IPS-20b (cell line): ENCODE data around the gene EOLA2.

Experiments used
- H3K27ac ChIP-seq: one replicate; pipeline ENCODE4 v1.5.1; 2013; ENCODE audit warnings: low read length
- H3K27me3 ChIP-seq: 2 replicates; pipeline ENCODE4 v1.6.1; 2013; ENCODE audit warnings: mild to moderate bottlenecking, low read length, inconsistent platforms; ENCODE audit not compliant: insufficient read depth
- H3K36me3 ChIP-seq: 2 replicates; pipeline ENCODE4 v1.6.1; 2013; ENCODE audit warnings: low read depth, mild to moderate bottlenecking, inconsistent platforms, low read length, moderate library complexity; ENCODE audit not compliant: insufficient read depth
- H3K4me1 ChIP-seq: 2 replicates; pipeline ENCODE4 v1.6.1; 2013; ENCODE audit warnings: mild to moderate bottlenecking, control low read depth, inconsistent platforms, low read length, moderate library complexity; ENCODE audit not compliant: insufficient read depth
- H3K4me3 ChIP-seq: 2 replicates; pipeline ENCODE4 v1.5.1; 2013; ENCODE audit warnings: mild to moderate bottlenecking, low read length, inconsistent platforms
- H3K9ac ChIP-seq: 2 replicates; pipeline ENCODE4 v1.6.1; 2013; ENCODE audit warnings: low read depth, mild to moderate bottlenecking, inconsistent platforms, low read length, moderate library complexity
- H3K9me3 ChIP-seq: 2 replicates; pipeline ENCODE4 v1.6.1; 2013; ENCODE audit warnings: mild to moderate bottlenecking, low read depth, low read length, inconsistent platforms; ENCODE audit not compliant: insufficient read depth

EOLA2 gene

DNA sequence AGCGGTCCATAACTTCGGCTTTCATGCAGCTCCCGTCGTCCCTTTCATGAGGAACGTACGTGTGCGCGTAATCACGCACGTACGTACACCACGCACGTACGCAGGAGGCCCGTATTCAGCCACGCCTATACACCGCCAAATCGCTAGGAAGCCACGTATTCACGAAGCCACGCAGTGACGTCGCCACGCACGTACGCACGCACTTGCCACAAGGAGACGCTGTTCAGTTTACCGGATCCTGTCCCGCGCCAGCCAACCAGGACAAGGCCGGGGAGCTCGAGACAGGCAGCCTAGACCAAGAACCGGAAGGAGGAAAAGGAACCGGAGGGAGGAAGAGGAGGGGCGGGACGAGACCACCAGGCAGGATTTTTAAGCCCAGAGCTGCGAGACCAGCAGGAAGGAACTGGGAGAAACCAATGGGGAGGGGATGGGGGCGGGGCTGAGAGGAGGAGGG is at the start of gene EOLA2:
EOLA2 (minus strand) TSS at position 65 of the 454 bp plus-strand sequence. CDS start 4,617 bp downstream, outside the sequence.
- H3K4me3 ChIP-seq = peak within 1 kb of the TSS; percentile 80
- H3K27me3 ChIP-seq = no peaks in the 10 kb centered on the region
- no peak within 1 kb of the TSS for H3K27ac ChIP-seq
- no peaks in the 10 kb centered on the region for H3K9me3 ChIP-seq
- no peaks in the 10 kb centered on the region for H3K36me3 ChIP-seq
- no peaks in the 10 kb centered on the region for H3K4me1 ChIP-seq
- peak within 1 kb of the TSS; percentile 84 for H3K9ac ChIP-seq

- Histone ChIP-seq H3K36me3 (no peaks in the 10 kb centered on the region), H3K27ac (no peak overlapping the region), H3K27me3 (no peaks in the 10 kb centered on the region), H3K4me1 (no peaks in the 10 kb centered on the region), H3K9ac (no peak overlapping the region), H3K4me3 (no peak overlapping the region), H3K9me3 (no peaks in the 10 kb centered on the region)
Measured at GRCh38 chrX:149987613-149988012, 49.3 kb upstream of the EOLA2 start.

GRCh38 chrX:149984411-149984810 is 46.1 kb upstream of the EOLA2 start:
- no peak overlapping the region for H3K27ac ChIP-seq

DNA sequence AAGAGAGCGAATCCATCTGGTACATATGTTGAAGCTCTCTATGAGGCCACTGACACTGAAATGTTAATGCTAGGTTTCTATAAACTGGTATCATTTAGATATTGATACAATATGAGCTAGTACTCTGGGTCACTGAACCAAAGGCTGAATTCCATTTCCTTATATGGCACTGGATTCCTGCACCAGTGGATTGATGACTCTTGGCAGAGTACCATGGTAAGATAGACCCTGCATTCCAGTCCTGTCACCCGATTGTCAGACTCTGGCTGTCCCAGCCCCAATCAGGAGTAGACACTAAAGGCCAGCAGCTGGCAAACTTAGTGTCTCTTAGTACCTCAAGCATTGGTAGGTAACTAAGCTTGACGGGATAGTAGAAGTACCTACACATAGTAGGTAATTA is 44.0 kb upstream of the EOLA2 start:
- H3K27ac ChIP-seq = no peak overlapping the region
- H3K27me3 ChIP-seq = no peaks in the 10 kb centered on the region
- H3K4me3 ChIP-seq = no peak overlapping the region
- H3K9me3 ChIP-seq = no peaks in the 10 kb centered on the region
- no peaks in the 10 kb centered on the region for H3K36me3 ChIP-seq
- H3K4me1 ChIP-seq = no peaks in the 10 kb centered on the region
- no peak overlapping the region for H3K9ac ChIP-seq

More at GRCh38 chrX:149984411-149984810, 46.1 kb upstream of the EOLA2 start:
- H3K9me3 ChIP-seq = no peaks in the 10 kb centered on the region
- H3K27me3 ChIP-seq = no peaks in the 10 kb centered on the region
- H3K36me3 ChIP-seq = no peaks in the 10 kb centered on the region
- H3K9ac ChIP-seq = no peak overlapping the region
- no peak overlapping the region for H3K4me3 ChIP-seq
- H3K4me1 ChIP-seq = no peaks in the 10 kb centered on the region

GRCh38 chrX:149979126-149979644 is 40.9 kb upstream of the EOLA2 start:
- no peaks in the 10 kb centered on the region for H3K27me3 ChIP-seq
- H3K9ac ChIP-seq = no peak overlapping the region
- H3K9me3 ChIP-seq = no peaks in the 10 kb centered on the region
- H3K4me1 ChIP-seq = peaks cover 6% of the 10 kb centered on the region; the same call in 1 of the 2 replicates
- no peaks in the 10 kb centered on the region for H3K36me3 ChIP-seq
- no peak overlapping the region for H3K27ac ChIP-seq
- no peak overlapping the region for H3K4me3 ChIP-seq

DNA sequence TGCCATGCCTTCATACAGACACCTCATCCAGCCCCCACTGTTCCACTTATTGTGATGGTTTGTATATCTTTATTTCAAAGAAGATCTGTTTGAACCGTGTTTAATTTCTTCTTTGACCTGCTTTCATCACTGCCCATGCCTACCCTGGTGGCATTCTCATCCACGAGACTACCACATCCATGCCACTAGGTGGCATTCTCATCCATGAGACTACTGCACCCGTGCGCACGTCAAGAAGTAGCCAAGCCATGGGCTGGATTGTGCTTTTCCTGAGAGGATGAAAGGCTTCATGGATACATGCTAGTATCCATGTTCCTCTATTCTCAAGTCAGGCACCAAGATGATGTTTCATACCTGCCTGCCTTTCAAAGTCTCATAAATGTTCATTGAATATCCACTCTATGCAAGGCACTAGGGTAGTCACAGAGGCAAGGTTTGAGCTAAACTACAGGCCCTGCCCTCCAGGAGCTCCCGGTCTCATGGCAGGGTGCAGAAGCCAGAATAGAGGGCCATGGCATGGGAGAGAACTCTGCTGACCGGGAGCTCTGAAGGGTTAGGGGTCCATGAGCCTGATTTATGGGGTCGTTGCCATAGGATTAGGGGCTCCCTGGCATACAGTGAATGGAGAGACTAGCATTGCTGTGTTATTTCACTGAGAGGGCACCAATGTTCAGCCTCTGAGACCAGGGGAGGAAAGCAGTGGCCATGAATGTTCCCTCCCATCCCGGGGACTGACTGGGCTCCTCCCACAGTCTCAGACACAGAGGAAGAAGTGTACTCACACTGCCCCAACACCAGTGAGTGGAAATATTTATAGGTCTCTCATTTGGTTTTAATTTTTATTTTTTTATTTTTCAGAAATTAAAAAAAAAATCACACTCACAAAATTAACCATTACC is 24.8 kb upstream of the EOLA2 start:
- Histone ChIP-seq H3K9me3 (no peaks in the 10 kb centered on the region), H3K9ac (no peak overlapping the region), H3K36me3 (peaks cover 3% of the 10 kb centered on the region; the same call in 1 of the 2 replicates), H3K4me3 (no peak overlapping the region), H3K27me3 (no peaks in the 10 kb centered on the region), H3K27ac (no peak overlapping the region), H3K4me1 (no peaks in the 10 kb centered on the region)

GRCh38 chrX:149962010-149962409 is 23.7 kb upstream of the EOLA2 start:
- no peaks in the 10 kb centered on the region for H3K27me3 ChIP-seq
- no peaks in the 10 kb centered on the region for H3K9me3 ChIP-seq
- peaks cover 3% of the 10 kb centered on the region; the same call in 1 of the 2 replicates for H3K36me3 ChIP-seq
- H3K27ac ChIP-seq = no peak overlapping the region
- no peaks in the 10 kb centered on the region for H3K4me1 ChIP-seq
- no peak overlapping the region for H3K9ac ChIP-seq
- no peak overlapping the region for H3K4me3 ChIP-seq

GRCh38 chrX:149961572-149961971 is 23.3 kb upstream of the EOLA2 start:
- Histone ChIP-seq H3K9me3 (no peaks in the 10 kb centered on the region), H3K4me3 (no peak overlapping the region), H3K27me3 (no peaks in the 10 kb centered on the region), H3K36me3 (peaks cover 3% of the 10 kb centered on the region; the same call in 1 of the 2 replicates), H3K9ac (no peak overlapping the region), H3K4me1 (no peaks in the 10 kb centered on the region), H3K27ac (no peak overlapping the region)

GRCh38 chrX:149950681-149951080 is 12.4 kb upstream of the EOLA2 start:
- Histone ChIP-seq H3K9ac (no peak overlapping the region), H3K4me1 (no peaks in the 10 kb centered on the region), H3K27me3 (no peaks in the 10 kb centered on the region), H3K27ac (no peak overlapping the region), H3K36me3 (peaks cover 17% of the 10 kb centered on the region), H3K9me3 (no peaks in the 10 kb centered on the region), H3K4me3 (no peak overlapping the region)

DNA sequence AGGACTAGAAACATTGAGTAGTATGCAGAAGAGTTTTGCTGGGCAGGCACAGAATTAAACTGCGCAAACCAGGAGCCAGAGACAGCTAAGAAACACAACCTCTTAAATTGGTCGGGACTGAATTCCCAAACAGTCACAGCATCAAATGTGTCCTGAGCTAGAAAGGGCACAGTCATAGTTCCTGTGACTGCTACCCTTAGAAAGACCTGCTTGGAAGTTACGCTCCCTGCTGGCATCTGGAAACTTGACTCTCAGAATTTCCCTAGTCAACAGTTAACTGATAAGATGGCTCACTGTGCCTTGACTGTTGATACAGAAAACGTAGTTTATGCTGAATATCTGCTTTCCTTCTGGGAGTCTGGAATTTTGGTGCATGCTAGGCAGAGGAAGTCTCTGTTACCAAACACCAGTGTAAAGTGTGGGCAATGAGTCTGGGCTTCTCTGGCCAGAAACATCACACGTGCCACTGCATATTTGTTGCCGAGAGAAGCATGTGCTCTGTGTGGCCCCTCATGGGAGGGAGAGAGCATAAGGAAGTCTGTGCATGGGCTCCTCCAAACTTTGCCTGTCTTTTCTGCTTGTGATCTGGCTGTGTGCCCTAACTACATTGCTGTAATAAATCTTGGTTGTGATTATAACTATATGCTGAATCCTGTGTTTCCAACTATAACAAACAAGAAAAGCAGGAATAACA is 11.6 kb upstream of the EOLA2 start:
- peaks cover 17% of the 10 kb centered on the region for H3K36me3 ChIP-seq
- H3K27me3 ChIP-seq = no peaks in the 10 kb centered on the region
- H3K9ac ChIP-seq = no peak overlapping the region
- no peaks in the 10 kb centered on the region for H3K4me1 ChIP-seq
- no peak overlapping the region for H3K27ac ChIP-seq
- H3K4me3 ChIP-seq = no peak overlapping the region
- H3K9me3 ChIP-seq = no peaks in the 10 kb centered on the region

DNA sequence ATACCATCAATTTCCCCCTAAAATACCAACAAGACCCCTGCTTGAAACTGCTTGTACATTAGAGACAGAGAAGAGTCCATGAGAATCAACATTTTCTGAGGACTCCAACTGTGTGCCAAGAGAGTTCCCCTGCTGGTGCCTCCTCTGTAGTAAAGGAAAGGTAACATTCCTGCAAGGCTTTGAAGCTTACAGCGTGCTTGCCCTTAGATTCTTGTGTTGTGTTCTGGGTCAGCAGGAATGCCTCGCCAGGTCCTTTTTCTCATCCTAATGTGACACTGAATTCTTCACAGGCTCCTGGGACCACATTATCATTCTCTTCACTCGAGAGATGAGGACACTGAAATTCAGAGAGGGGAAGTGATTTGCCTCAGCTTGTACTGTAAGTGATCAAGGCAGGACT is 9.7 kb upstream of the EOLA2 start:
- no peaks in the 10 kb centered on the region for H3K4me1 ChIP-seq
- H3K9me3 ChIP-seq = no peaks in the 10 kb centered on the region
- no peak overlapping the region for H3K9ac ChIP-seq
- peaks cover 17% of the 10 kb centered on the region for H3K36me3 ChIP-seq
- no peak overlapping the region for H3K27ac ChIP-seq
- no peak overlapping the region for H3K4me3 ChIP-seq
- no peaks in the 10 kb centered on the region for H3K27me3 ChIP-seq
